ENCODE results near the gene KLK5.

The KLK5 gene

GRCh38 chr19:50939596-50939995 lies 13.2 kb downstream of the KLK5 start:
- DNase-seq (ENCODE audit: low read depth) = no peak
- no peak overlapping the region for H3K4me3 ChIP-seq (ENCODE audit: low read depth, low read length)
- TF ChIP-seq CTCF (conservative IDR thresholded peaks at IDR 0.05; ENCODE audit: low read depth, low read length) = no peak

GRCh38 chr19:50933640-50934039 lies 19.2 kb downstream of the KLK5 start:
- no peak for TF ChIP-seq CTCF (conservative IDR thresholded peaks at IDR 0.05; ENCODE audit: low read depth, low read length)
- DNase-seq (ENCODE audit: low read depth) = peak; percentile 13
- H3K4me3 ChIP-seq (ENCODE audit: low read depth, low read length) = no peak overlapping the region

DNA sequence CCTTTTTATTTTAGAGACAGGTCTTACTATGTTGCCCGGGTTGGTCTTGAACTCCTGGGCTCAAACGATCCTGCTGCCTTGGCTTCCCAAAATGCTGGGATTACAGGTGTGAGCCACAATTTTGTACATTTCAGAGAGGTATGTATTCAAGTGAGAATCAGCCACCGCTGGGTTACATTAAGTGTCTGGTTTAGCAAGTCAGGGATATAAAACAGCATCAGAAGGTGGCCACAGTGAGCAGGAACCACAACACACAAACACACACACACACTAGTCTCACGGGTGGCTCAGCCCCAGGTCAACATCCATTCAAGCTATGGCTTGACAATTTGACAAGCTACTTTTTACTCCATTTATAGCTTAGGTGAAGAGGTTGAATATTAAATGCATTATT lies 20.2 kb downstream of the KLK5 start:
- H3K4me3 ChIP-seq (ENCODE audit: low read depth, low read length) = no peak overlapping the region
- DNase-seq (ENCODE audit: low read depth) = no peak
- no peak for TF ChIP-seq CTCF (conservative IDR thresholded peaks at IDR 0.05; ENCODE audit: low read depth, low read length)

- H3K4me3 ChIP-seq (ENCODE audit: low read depth, low read length) = no peak overlapping the region
- DNase-seq (ENCODE audit: low read depth) = no peak
- no peak for TF ChIP-seq CTCF (conservative IDR thresholded peaks at IDR 0.05; ENCODE audit: low read depth, low read length)
These were observed 20.7 kb downstream of the KLK5 start for GRCh38 chr19:50932018-50932689.

- no peak for TF ChIP-seq CTCF (conservative IDR thresholded peaks at IDR 0.05; ENCODE audit: low read depth, low read length)
- H3K4me3 ChIP-seq (ENCODE audit: low read depth, low read length) = no peak overlapping the region
- DNase-seq (ENCODE audit: low read depth) = no peak
These were observed 21.8 kb downstream of the KLK5 start for GRCh38 chr19:50931023-50931422.

DNA sequence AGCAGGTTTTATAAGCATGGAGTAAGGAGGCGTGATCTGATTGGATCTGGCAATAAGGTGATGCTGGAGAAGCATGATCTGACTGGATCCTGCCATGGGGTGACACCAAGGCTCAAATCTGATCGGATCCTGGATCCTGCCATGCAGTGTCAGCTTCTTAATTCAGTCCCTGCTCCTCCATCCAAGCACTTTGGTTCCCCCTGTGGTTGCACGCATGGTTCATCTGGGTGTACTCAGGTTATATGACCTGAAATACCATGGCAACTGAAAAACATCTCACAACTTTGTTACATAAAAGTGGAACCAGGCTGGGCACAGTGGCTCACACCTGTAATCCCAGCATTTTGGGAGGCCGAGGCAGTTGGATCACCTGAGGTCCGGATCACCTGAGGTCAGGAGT lies 24.0 kb downstream of the KLK5 start:
- H3K4me3 ChIP-seq (ENCODE audit: low read depth, low read length) = no peak overlapping the region
- TF ChIP-seq CTCF (conservative IDR thresholded peaks at IDR 0.05; ENCODE audit: low read depth, low read length) = no peak
- DNase-seq (ENCODE audit: low read depth) = no peak

- no peak for DNase-seq (ENCODE audit: low read depth)
- no peak overlapping the region for H3K4me3 ChIP-seq (ENCODE audit: low read depth, low read length)
- TF ChIP-seq CTCF (conservative IDR thresholded peaks at IDR 0.05; ENCODE audit: low read depth, low read length) = no peak
These were observed 26.7 kb downstream of the KLK5 start for GRCh38 chr19:50926144-50926543.
